GM21576 (cell line): Measurements from ENCODE around the gene NFIB.

Experiments
- ATAC-seq: cut with Tn5 transposase; IDR thresholded peaks from one replicate; pipeline ENCODE4 v1.9.1; 2021; ENCODE audit warnings: mild to moderate bottlenecking, moderate library complexity; ENCODE audit not compliant: unreplicated experiment

NFIB gene

DNA sequence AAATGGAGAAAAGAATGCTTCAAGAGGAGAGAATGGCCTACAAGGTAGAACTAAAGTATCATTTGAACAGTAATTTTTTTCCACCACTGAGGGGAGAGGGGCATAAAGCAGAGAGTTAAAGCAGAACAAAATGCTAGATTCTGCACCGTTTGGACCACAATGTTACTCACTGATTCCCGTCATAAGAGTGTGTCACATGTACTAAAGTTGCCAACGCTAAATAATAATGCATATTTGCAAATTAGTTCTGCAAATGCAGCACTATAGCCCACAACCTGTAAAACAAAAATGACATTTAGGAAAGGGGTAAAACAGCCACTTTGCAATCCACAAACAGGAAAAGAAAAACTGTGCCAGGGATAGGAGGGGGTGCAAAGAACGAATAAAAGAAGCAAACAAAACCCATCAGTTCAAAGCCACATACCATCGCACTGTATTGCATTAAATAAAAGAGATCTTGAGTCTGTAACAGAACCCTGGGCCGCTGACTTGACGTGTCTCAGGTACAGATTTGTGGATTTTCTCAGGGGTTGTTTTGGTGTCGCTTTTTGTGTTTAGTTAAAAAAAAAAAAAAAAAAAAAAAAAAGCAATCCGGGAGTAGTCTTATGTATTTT, 7.7 kb upstream of the NFIB start:
- ATAC-seq = no peak

DNA sequence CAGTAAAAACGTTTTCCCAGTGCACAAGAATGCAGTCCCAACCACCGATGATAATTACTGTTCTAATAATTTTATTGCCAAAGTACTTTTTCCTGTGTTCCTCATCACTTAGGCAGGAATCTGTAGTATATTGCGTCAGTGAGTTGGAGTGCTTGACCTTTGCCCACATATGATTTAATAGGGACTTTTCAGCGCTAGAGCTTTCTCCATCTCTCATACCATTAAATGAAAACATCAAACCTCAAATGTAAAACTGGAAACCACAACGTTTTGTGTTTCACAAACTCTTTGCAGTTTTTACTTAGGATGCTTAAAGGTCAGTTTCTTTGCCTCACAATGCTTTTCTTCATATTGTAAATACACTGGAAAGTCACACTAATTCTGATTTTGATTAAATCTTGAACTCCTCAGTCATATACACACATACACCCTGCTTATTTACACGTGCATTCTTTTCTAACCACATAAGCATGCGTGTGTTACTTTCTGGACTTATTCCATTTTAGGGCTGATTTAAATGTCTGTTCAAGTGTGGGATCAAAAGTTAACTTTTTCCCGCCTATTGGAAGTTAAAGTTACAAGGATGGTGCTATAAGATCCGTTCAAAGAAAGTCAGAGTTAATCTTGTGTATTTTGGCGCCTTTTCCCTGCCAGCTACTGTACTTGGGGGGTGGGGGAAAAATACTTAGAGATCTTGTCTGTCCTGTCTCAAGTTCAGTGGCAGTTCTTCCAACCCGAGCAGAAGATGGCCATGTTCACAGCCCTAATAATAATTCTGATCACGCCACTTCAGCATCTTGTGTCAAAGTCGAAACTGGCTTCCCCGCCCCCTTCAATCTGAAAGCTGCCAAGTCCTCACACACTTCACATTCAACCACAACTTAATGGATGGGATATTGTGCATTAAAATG, 6.6 kb upstream of the NFIB start:
- ATAC-seq = no peak

DNA sequence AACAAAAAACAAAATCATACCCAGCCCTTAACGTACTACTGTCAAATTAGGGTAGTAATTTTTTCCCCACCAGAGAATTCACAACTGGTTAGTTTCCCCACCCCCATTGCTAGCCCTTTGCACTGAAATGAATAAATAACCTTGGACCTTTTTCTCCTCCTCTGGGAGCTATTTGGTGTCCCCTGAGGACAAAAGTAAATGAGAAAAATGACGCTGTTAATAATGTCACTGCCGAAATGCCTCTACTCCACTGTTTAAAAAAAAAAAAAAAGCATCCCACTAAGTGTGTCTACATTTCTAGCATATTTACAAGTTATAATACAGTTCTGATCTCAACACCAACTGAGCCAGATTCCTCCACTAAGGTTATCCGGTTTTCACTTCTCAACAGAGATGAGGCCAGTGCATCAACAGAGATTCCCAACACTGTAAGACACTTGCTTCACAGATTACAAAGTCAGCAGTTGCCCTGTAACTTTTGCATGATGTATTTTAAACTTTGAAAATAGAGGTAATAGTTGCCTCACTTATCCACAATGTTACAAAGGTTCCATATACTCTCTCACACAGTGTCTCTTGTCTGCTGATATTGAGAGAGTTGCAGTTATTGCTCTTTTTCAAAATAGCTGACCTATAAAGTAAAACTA, 5.1 kb upstream of the NFIB start:
- ATAC-seq = no peak

DNA sequence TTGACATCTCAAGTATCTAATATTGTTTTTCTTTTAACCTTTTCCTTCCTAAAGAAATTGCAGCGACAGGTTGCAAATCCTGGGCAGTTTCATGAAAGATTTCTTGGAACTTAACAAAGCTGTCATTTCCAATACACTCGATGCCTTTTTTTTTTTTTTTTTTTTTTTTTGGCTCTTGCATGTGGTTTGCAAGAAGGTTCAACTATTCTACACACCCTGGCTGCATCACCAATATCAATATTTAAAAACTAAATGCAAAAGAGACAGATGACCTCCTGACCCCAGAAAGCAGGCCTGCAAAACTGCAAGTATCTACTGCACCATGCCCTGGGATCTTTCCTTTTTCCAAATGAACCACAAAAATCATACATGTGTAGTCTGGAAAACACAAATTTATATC, 4.4 kb upstream of the NFIB start:
- ATAC-seq = no peak

DNA sequence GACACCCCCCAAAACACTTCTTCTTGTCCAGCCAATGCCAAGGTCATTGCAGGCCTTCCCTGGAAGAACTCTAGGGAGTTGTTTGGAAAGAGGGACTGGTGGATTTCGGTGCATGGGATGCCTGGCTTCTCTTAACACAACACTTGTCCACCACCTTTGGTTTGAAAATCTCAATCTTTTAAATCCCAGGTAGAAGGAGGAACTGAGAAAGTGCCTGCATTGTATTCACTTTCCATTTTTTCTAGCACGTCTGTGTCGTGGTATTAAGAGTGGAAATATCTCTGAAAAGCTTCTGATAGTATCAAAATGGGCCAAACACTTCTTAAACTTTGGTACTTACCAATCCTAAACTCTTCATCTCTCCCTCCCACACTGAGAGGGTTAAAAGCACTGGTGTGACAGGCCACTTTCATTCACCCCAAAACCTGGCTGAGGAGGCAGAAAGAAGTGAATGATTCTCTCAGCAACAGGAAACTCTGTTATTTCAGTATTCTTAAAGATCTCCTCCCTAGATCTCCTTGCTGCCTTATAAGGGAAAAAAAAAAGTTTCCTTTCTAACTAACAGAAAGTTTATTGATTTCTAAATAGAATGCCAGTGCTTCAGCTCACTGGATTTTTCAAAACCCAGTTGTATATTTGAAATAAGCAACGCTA, 3.9 kb upstream of the NFIB start:
- peak; percentile 27 for ATAC-seq

DNA sequence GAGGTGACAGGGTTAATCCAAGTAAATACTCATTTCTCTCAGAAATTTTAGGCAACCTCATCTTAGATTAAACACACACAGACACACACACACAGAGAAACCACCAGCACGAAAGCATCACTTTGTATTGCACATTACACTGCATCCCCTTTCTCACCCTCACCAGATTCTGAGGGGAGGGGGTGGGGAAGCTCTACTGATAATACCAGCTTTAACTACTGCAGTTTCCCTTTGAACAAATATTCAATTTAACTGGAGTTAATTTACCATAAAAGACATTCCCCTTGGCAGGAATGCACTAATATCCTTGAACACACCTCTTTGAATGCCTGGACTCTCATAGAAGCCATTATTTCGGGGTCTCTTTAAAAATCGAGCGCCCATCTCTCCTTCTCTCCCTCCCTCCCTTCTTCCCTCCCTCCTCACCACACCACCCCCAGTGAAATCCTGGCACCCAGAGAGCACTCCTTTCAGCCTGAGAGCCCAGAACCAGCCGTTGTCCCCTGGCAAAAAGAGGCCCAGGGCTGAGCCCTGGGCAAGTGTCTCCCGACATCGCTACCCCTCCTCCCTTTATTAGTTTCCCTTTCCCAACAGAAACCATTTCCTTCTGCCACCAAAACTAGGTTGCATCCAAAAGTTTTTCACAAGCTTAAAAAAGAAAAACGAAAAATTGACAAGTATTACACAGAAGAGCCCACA, 2.8 kb upstream of the NFIB start:
- ATAC-seq = no peak

DNA sequence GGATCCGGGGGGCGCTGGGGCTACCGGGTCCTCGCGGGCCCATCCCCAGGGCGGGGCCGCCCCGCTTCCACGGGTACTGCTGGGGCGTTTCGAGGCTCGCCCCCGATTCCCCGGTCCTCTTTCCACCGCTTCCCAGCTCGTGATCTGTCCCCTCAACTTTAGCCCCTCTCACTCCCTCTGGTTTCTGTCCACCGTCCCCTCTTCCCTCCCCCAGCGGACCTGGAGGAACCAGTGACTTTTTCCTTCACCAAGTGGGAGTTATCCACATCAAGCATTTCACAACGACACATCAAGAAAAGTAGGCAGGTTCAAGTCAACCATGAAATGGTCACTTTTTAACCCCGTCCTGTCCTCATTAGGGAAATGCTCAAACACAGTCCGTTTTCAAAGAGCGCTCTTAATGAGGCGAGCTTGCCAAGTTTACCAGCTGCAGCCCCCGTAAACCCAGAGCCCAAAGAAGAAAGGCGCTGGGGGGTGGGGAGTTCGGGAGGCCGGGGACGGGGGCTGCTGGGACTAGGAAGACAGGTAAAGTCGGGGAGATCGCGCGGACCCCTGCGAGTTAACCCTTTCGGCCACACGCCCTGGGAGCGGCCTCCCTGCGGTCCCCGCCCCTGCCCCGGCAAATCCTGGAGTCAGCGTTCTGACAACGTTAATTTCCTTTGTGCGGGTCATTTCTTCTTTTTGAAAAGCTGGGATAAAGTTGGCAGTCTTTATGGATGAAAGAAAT, 2.1 kb upstream of the NFIB start:
- no peak for ATAC-seq

DNA sequence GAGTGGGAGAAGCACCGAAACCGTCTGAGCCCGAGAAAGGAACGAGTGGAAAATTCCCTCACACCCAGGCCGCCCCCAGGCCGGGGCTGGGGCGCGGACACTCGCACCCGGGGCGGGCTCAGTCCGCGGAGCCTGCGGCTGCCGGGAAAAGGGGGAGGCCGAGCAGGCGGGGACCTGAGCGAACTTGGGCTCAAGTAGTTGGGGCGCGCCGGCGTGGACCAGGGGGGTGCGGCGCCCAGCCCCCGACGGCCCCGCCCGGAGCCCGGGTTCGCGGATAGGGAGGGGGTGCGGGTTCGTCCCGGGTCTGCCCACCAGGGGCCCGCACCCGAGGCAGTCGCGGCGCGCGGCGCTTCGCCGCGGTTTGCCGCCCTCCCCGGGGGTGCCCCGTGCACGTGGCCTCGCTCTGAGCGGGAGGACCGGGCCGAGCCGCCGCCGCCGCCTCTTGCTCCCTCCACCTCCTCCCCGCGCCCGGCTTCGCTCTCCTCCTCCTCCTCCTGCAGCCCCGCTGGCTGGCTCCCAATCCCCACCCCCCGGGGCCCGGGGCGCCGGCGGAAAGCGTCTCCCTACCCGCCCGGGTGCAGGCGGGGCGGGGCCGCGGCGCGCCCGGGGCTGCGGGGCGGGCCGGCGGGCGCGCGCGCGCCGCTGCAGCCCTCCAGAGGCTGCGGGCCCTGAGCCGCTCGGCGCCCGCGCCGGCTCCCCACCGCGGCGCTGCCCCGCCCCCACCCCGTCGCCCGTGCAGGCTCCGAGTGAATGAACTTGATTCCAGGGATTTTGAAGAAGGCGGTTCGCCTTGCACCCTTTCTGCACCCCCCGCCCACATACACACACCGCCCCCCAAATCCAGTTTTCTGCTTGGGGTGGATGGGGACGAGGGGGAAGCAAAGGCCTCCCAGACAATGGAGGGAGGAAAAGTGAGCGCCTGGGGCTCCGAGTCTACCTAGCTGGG, 1.3 kb upstream of the NFIB start:
- no peak for ATAC-seq

DNA sequence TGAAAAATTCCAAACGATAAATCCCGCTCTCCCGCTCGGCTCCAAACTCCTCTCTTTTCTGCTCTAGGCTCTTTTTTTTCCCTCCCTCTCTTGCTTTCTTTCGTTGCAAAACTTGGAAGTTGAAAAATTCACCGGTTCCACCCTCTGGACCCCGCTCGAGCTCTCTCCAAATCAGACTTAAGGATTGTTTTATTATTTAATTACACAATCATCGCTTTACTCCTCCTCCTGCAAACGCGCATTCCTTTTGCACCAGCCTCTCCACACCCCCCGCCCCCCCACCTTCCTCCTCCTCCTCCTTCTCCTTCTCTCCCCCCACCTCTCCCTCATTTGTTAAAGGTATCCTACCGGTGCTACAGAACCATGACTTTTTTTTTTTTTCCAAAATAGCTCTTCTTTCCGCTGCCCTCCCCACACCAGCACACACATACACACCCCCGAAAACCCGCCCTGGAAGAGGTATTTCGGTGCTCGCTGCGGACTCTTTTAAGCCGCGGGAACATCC, 535 bp upstream of the NFIB start:
- ATAC-seq = no peak

DNA sequence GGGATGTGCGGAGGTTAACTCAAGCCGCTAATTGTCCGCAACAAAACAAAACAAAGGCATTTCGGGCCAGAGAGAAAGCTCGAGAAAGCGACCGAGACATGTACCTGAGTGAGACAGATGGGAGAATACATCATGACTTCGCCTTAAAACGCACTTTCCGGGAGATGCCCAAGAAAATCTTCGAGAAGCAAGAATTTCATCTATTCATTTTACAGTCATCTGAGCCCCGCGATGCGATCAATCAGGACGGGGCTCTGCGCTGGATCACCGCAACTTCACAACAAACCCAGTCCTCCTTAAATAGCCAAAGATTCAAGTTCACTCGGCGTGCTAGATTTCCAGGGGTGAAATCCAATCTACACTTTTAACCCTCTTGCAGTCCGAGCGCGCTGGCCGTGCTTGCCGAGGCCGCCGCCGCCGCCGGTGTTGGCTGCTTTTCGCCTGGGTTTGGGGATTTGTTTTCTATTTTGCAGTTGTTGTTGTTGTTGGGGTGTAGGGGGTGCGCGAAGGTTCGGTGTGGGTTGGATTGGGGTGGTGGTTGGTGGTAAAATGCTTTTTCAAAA, 482 bp downstream of the NFIB start:
- no peak for ATAC-seq

DNA sequence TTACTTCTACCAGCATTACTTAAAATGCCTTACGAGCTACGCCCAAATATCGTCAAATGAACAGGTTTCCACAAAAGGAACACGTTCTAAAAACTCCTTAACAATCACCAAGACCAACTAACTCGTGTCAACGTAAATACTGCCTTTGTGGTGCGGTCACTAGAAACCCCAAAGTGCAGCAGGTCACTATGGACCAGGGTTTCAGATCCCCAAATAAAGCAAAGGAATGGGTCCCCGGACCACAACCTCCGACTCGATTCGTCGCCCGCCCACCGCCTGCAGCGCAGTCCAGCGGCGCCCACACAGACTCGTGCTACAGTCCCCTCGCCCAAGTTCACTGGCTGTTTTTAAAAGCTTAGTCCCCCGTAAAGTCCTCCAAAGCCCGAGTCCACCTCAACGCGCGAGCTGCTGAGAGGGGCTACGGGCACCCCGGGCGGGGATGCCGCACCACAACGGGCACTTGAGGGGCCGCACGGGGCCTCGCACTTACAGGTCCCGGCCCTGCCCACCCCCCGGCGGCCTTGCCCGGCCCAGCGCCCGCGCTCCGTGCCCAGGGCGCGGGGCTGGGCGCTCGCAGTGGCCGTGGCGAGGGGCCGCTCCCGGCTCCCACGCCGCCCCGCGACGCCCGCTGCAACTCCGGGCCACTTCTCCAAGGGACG, 1.1 kb downstream of the NFIB start:
- ATAC-seq = no peak

DNA sequence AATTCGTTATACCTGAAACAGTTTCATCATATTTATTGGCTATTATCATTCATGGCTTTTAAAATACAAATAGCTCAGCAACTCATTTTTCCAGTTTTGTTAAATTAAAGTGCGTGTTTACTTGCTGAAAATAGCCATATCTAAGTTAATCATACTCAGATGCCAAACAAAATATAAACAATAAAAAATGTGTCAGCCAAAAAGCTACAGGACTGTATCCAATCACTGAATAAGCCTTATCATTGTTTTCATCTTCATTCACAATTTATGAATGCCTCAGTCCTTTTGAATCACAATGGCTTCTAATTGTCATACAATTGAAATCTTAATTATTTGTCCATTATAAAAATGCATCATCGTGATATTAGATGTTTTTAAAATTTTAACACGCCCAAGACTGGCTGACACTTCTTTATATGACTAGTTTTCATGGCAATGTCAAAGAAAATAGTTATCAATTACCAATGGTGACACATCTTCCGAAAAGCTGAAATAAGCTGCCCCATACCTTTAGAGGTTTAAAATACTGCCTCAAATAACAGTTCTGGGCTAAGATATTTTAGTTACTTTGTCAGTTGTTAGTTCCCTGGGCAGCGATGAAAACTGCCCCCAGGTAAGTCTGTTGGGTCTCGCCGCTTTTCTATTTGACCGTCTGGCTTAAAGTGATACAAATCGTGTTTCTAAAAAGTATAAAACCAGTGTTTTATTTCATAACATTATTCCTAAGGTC, 1.8 kb downstream of the NFIB start:
- ATAC-seq = no peak

DNA sequence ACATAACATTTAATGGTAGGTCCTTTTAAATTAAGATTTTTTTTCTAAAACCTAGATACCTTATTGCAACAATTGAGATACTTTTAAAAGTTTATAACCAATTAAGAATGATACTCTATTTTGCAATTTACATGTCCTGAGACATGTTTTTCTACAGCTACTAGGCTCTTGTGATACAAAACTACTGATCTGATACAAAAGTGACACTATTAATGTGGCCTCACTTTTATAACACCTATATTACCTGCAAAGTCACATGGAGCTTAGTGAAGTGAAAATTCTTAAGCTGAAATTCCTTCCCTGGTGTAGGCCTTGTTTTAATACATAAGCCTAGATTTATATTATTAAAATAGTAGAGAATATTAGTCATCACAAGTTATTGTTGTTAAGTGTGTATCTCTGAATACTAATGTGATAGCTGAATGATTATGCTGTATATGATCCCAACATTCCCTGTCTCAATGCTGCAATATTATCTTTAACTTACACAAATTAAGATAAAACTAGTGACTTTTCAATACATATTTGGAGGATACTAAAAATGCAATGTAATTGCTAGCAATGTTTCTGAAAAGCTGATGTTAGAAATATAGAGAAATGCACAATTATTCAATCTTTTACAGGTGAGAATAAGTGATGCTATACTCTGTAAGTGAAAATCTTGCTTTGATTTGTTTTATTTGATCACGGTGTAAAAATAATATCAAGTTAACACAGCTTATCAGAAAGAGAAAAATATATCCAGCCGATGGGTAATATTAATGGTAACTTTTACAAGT, 2.6 kb downstream of the NFIB start:
- no peak for ATAC-seq

DNA sequence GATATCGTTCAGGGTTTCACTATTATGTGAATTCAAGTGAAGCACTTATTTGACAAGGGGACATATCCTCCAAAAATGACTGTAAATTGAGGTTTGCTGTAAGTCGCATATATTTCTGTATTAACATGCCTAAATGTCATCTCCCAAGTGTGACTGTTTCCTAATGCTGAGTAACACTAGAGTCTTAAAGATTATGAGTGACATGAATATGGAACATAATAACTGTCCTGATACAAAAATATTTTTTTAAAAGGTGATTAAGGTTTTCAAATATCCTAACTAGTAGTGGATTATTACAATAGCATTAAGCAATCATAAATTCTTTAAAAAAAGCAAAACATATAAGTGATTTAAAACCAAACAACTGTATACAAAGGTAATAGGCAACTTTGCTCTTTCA, 3.6 kb downstream of the NFIB start:
- ATAC-seq = no peak

DNA sequence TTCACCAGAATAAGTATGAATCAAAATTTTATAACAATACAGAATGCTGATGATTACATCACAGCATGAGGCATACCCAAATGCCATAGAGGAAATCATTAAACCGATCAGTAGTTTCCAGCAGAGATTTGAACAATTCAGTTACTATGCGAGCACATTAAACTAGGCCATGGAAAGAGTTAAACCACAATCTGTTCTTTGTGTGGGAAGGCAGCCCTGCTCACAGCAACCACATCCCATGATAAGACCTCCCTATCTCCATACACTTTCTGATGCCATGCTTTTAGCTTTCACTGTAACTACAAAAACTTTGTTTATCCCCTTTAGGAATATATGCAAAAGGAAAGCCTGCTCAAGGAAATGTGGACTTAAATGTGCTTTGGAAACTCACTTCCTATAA, 4.5 kb downstream of the NFIB start:
- no peak for ATAC-seq

DNA sequence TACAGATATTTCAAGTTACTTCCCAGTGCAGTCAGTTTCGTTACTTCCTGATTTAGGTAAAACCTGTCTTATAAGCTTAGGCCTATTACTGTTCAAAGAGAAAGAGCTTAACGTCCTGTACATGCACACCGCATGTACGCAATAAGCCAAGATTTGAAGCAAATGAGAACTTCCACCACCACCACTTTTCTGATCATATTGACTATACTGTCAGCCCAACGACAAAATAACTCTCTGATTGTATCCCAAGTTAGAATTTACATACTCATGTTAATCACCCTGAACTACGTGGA, 5.1 kb downstream of the NFIB start:
- ATAC-seq = no peak
